GM12865 (cell line): ENCODE data around the gene POLDIP3.
A peak's percentile ranks its signal among the peaks of the same experiment; 100 is the strongest.
"Not testable (repeated sequence)": the region's sequence is repeated elsewhere in the genome, so short reads cannot be mapped to it uniquely, and the experiment has no call there.

Experiments used
- DNase-seq: peaks from one replicate; pipeline ENCODE4 v3.0.0; 2010; ENCODE audit warnings: low read depth
- H3K4me3 ChIP-seq: 2 replicates; pipeline ENCODE4 v1.5.1; 2011; ENCODE audit warnings: mild to moderate bottlenecking, low read depth, low read length, control low read depth
- CTCF ChIP-seq: IDR thresholded peaks from 2 replicates; pipeline ENCODE4 v1.5.1; 2011; ENCODE audit warnings: low read length, control low read depth, low read depth, inconsistent platforms; ENCODE audit not compliant: insufficient read depth; ENCODE audit errors: missing control alignments

POLDIP3 gene

GRCh38 chr22:42584364-42584940 lies 30.2 kb downstream of the POLDIP3 start:
- DNase-seq, result no peak
- no peak for TF ChIP-seq CTCF
- H3K4me3 ChIP-seq, result no peak overlapping the region

- DNase-seq, result no peak
Measured at GRCh38 chr22:42582987-42583386, 31.7 kb downstream of the POLDIP3 start.

GRCh38 chr22:42581762-42582716 lies 32.6 kb downstream of the POLDIP3 start:
- no peak for TF ChIP-seq CTCF
- H3K4me3 ChIP-seq, result peak overlapping the region; percentile 83
- peak; percentile 86 for DNase-seq

More at GRCh38 chr22:42582987-42583386, 31.7 kb downstream of the POLDIP3 start:
- TF ChIP-seq CTCF, result no peak
- no peak overlapping the region for H3K4me3 ChIP-seq

GRCh38 chr22:42581194-42581761 lies 33.4 kb downstream of the POLDIP3 start:
- DNase-seq, result not testable (repeated sequence)
- peak overlapping the region; percentile 83 for H3K4me3 ChIP-seq

- not testable (repeated sequence) for DNase-seq, H3K4me3 ChIP-seq
Measured at GRCh38 chr22:42580040-42580439, 34.6 kb downstream of the POLDIP3 start.

- DNase-seq, result no peak
- no peak for TF ChIP-seq CTCF
- no peak overlapping the region for H3K4me3 ChIP-seq
Measured at GRCh38 chr22:42577623-42578240, 37.0 kb downstream of the POLDIP3 start.

GRCh38 chr22:42577141-42577540 lies 37.5 kb downstream of the POLDIP3 start:
- H3K4me3 ChIP-seq, DNase-seq: not testable (repeated sequence)

GRCh38 chr22:42575996-42576574 lies 38.6 kb downstream of the POLDIP3 start:
- DNase-seq, H3K4me3 ChIP-seq: not testable (repeated sequence)

- not testable (repeated sequence) for H3K4me3 ChIP-seq, DNase-seq
Measured at GRCh38 chr22:42574468-42574867, 40.2 kb downstream of the POLDIP3 start.

- not testable (repeated sequence) for DNase-seq, H3K4me3 ChIP-seq
Measured at GRCh38 chr22:42574046-42574445, 40.6 kb downstream of the POLDIP3 start.

GRCh38 chr22:42571068-42571467 lies 43.6 kb downstream of the POLDIP3 start:
- H3K4me3 ChIP-seq, DNase-seq: not testable (repeated sequence)

GRCh38 chr22:42570580-42570979 lies 44.1 kb downstream of the POLDIP3 start:
- H3K4me3 ChIP-seq, DNase-seq: not testable (repeated sequence)

GRCh38 chr22:42567950-42568349 lies 46.7 kb downstream of the POLDIP3 start:
- DNase-seq, H3K4me3 ChIP-seq: not testable (repeated sequence)
